DMS53 treated with DMSO at 0.1 percent for 48 hours (cell line): ENCODE data around the gene CBX3.
"Not testable (repeated sequence)": the region's sequence is repeated elsewhere in the genome, so short reads cannot be mapped to it uniquely, and the experiment has no call there.

Experiments
- DNase-seq: peaks from one replicate; lab custom pipeline; 2025; ENCODE audit not compliant: unreplicated experiment; lab: John Stamatoyannopoulos, UW

The CBX3 gene

GRCh38 chr7:26201247-26202018 is at the start of gene CBX3:
Gene CBX3 (plus strand): TSS chr7:26201745. CDS start chr7:26202999, 1,254 bp downstream.
- DNase-seq, result peak; percentile 92

GRCh38 chr7:26151953-26152781 is 49.4 kb upstream of the CBX3 start, which contains the start of gene NFE2L3:
Gene NFE2L3 (plus strand): TSS chr7:26152198. CDS start chr7:26152499, 301 bp downstream.
- peak; percentile 80 for DNase-seq

GRCh38 chr7:26152782-26153240 is 48.7 kb upstream of the CBX3 start:
- peak; percentile 22 for DNase-seq

- no peak for DNase-seq
Observed at GRCh38 chr7:26153241-26153822, 48.2 kb upstream of the CBX3 start.

- DNase-seq, result no peak
Observed at GRCh38 chr7:26153823-26154783, 47.4 kb upstream of the CBX3 start.

GRCh38 chr7:26155531-26156375 is 45.8 kb upstream of the CBX3 start:
- no peak for DNase-seq

GRCh38 chr7:26156451-26157420 is 44.8 kb upstream of the CBX3 start:
- no peak for DNase-seq

- no peak for DNase-seq
Observed at GRCh38 chr7:26157520-26158105, 43.9 kb upstream of the CBX3 start.

- DNase-seq, result no peak
Observed at GRCh38 chr7:26159243-26159642, 42.3 kb upstream of the CBX3 start.

- no peak for DNase-seq
Observed at GRCh38 chr7:26160896-26161295, 40.6 kb upstream of the CBX3 start.

- DNase-seq, result no peak
Observed at GRCh38 chr7:26162431-26162830, 39.1 kb upstream of the CBX3 start.

- not testable (repeated sequence) for DNase-seq
Observed at GRCh38 chr7:26163804-26164203, 37.7 kb upstream of the CBX3 start.

- no peak for DNase-seq
Observed at GRCh38 chr7:26165950-26166683, 35.4 kb upstream of the CBX3 start.

- DNase-seq, result no peak
Observed at GRCh38 chr7:26166684-26167266, 34.8 kb upstream of the CBX3 start.

- no peak for DNase-seq
Observed at GRCh38 chr7:26167303-26167934, 34.1 kb upstream of the CBX3 start.

GRCh38 chr7:26168458-26169023 is 33.0 kb upstream of the CBX3 start:
- DNase-seq, result no peak
